ENCODE results near the gene PDGFA.
A peak's percentile ranks its signal among the peaks of the same experiment; 100 is the strongest.

The PDGFA gene

GRCh38 chr7:538764-539685 lies 19.4 kb upstream of the PDGFA start:
- DNase-seq (ENCODE audit: low read depth in 1 of 2, low spot score in 1 of 2), result no peak
- TF ChIP-seq JUND (IDR thresholded peaks at IDR 0.05; ENCODE audit: low read depth), result no peak
- in situ Hi-C loops (cut with HindIII; ENCODE audit: low pct_unique_long_range_greater_than_20kb, low sequenced_read_pairs), result no loop called here

DNA sequence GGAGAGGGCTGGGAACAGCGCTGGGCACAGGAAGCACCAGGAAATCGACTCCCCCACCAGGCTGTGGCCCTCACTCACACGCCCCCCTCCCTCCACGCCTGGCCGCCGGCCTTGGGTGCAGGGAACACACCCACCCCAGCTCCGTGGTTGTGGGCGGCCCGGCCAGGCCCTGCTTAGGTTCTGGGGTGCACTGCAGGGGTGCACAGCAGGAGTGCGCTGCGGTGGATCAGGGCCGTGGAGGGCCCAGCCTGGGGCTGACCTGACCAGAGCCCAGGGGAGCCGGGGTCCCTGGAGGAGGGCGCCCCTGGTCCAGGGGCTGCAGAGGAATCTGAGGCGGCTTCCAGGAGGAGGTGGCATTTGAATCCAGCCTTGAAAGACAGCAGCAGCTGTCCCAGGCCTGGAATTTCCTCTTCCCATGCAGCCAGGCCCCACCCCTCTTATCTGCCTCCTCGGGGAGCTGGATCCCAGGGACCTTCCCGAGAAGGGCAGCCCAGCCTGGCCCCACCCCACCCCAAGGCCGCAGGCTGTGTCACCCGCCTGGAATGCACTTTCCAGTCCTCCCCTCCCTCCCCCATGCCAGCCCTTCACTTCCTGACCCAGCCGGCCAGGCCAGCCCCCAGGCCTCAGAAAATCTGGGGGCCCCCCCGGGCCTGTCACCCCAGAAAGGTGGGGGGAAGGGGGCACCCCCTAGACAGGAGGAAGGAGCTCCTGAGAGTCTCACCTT lies 18.4 kb upstream of the PDGFA start:
- peak in 1 of 2 experiments; percentile 55 for DNase-seq (ENCODE audit: low read depth in 1 of 2, low spot score in 1 of 2)
- in situ Hi-C loops (cut with HindIII; ENCODE audit: low pct_unique_long_range_greater_than_20kb, low sequenced_read_pairs), result no loop called here
- no peak for TF ChIP-seq JUND (IDR thresholded peaks at IDR 0.05; ENCODE audit: low read depth)

GRCh38 chr7:536231-536630 lies 16.6 kb upstream of the PDGFA start:
- TF ChIP-seq JUND (IDR thresholded peaks at IDR 0.05; ENCODE audit: low read depth), result no peak
- in situ Hi-C loops (cut with HindIII; ENCODE audit: low pct_unique_long_range_greater_than_20kb, low sequenced_read_pairs), result no loop called here
- DNase-seq (ENCODE audit: low read depth in 1 of 2, low spot score in 1 of 2), result no peak

DNA sequence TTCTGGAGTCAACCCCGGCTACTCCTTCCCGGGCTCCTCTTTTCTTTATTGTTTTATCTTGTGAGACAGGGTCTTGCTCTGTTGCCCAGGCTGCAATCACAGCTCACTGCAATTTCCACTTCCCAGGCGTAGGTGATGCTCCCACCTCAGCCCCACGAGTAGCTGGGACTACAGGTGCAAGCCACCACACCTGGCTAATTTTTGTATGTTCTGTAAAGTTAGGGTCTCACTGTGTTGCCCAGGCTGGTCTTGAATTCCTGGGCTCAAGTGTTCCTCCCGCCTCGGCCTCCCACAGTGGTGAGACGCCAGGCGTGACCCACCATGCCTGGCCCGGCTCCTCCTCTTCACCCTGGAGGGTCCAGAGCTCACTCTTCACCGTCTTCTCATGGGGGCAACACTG lies 15.3 kb upstream of the PDGFA start:
- no peak for TF ChIP-seq JUND (IDR thresholded peaks at IDR 0.05; ENCODE audit: low read depth)
- in situ Hi-C loops (cut with HindIII; ENCODE audit: low pct_unique_long_range_greater_than_20kb, low sequenced_read_pairs), result no loop called here

DNA sequence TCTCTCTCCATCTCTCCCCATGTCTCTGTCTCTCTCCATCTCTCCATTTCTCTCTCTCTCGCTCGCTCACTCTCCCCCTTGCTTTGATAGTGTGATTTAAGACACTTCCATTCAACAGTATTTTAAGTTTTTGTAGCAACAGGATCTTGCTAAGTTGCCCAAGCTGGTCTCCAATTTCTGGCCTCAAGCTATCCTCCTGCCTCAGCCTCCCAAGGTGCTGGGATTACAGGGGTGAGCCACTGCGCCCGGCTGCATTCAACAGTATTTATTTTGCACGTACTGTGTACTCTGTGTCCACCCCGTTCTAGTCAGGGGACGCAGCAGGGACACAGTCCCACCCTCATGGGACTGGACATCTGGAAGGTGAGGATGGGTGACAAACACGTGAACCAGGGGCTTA lies 14.4 kb upstream of the PDGFA start:
- no peak for TF ChIP-seq JUND (IDR thresholded peaks at IDR 0.05; ENCODE audit: low read depth)
- no peak for DNase-seq (ENCODE audit: low read depth in 1 of 2, low spot score in 1 of 2)
- in situ Hi-C loops (cut with HindIII; ENCODE audit: low pct_unique_long_range_greater_than_20kb, low sequenced_read_pairs), result no loop called here

More for the DNA sequence above, 15.3 kb upstream of the PDGFA start:
- DNase-seq (ENCODE audit: low read depth in 1 of 2, low spot score in 1 of 2), result no peak

GRCh38 chr7:533266-533665 lies 13.6 kb upstream of the PDGFA start:
- TF ChIP-seq JUND (IDR thresholded peaks at IDR 0.05; ENCODE audit: low read depth), result no peak
- in situ Hi-C loops (cut with HindIII; ENCODE audit: low pct_unique_long_range_greater_than_20kb, low sequenced_read_pairs), result no loop called here
- DNase-seq (ENCODE audit: low read depth in 1 of 2, low spot score in 1 of 2), result no peak

DNA sequence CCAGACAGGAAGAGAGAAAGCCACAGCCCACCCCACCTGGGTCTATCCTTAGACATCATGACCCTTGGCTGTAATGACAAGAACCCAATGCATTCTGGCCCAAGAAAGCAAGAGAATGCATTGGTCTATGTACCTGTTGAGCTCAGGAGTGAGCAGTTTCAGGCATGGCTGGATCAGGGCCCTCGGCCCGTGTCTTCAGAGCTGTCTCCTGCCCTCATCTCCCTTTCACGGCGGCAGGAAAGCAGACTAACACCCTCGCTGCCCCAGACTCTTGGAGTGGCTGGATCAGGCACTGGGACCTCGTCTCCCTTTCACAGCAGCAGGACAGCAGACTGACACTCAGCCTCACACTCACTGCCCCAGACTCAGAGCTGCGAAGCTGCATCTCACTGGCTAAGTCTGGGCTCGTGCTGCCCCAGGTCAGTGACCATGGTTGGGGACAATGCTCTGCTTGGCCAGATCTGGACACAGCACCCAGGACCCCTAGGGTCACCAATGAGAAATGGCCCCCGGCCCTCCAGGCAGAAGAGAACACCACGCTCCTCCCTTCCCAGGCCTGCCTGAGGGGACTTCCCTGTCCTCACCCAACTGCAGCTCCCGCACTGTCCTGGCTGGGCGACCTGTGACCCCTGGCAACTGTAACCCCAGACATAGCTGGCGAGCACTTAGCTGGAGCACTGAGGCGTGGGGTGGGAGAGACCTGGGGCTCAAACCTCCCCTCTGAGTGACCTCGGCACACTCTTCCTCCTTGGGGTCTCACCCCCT lies 12.9 kb upstream of the PDGFA start:
- in situ Hi-C loops (cut with HindIII; ENCODE audit: low pct_unique_long_range_greater_than_20kb, low sequenced_read_pairs), result no loop called here
- no peak for TF ChIP-seq JUND (IDR thresholded peaks at IDR 0.05; ENCODE audit: low read depth)
- DNase-seq (ENCODE audit: low read depth in 1 of 2, low spot score in 1 of 2), result no peak

DNA sequence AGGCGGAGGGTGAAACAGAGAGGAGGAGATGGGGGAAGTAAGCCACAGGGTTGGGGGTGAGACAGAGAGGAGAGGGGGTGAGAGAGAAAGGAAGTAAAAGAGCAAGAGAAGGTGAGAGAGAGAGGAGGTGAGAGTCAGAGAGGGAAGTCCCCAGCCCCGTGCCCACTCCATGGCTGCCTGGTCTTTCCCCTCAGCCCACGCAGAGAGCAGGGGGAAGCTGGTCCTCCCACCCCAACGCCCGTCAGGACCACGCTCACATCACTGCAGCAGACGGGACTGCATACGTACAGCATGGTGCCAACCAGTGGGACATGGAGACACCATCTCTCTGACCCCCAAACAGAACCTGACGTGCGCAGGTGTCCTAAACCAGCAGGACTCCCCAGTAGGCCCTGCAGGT lies 12.1 kb upstream of the PDGFA start:
- no peak for DNase-seq (ENCODE audit: low read depth in 1 of 2, low spot score in 1 of 2)
- in situ Hi-C loops (cut with HindIII; ENCODE audit: low pct_unique_long_range_greater_than_20kb, low sequenced_read_pairs), result no loop called here
- TF ChIP-seq JUND (IDR thresholded peaks at IDR 0.05; ENCODE audit: low read depth), result no peak

DNA sequence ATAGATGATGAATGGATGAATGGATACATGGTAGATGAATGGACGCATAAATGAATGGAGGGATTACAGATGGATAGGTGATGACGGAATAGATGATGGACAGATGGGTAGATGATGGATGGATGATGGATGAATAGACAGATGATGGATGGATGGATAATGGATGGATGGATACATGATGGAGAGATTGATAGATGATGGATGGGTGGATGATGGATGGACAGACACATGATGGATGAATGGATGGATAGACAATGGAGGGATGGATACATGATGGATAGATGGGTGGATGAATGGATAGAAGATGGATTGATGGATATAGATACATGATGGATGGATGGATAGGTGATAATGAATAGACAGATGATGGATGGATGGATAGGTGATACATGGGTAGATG lies 8.8 kb upstream of the PDGFA start:
- in situ Hi-C loops (cut with HindIII; ENCODE audit: low pct_unique_long_range_greater_than_20kb, low sequenced_read_pairs), result no loop called here
- TF ChIP-seq JUND (IDR thresholded peaks at IDR 0.05; ENCODE audit: low read depth), result no peak
- DNase-seq (ENCODE audit: low read depth in 1 of 2, low spot score in 1 of 2), result no peak

DNA sequence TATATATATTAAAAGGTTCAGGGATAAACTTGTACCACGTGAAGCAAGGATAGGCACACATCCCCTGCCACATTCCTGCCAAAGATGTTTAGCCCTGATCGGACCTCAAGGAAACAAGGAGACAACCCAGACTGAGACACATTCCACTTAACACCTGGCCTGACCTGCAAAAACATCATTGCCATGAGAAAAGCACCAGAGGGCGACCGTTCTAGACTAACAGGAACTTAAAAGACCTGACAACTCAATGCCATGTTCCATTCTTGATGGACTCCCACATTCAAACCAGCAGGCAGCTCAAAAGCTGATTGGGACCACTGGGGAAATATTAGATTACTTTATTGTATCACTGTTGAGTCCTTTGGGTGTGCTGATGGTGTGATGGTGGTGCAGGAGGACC lies 8.1 kb upstream of the PDGFA start:
- in situ Hi-C loops (cut with HindIII; ENCODE audit: low pct_unique_long_range_greater_than_20kb, low sequenced_read_pairs), result no loop called here
- no peak for TF ChIP-seq JUND (IDR thresholded peaks at IDR 0.05; ENCODE audit: low read depth)
- peak in 1 of 2 experiments; percentile 68 for DNase-seq (ENCODE audit: low read depth in 1 of 2, low spot score in 1 of 2)

GRCh38 chr7:526460-527034 lies 6.9 kb upstream of the PDGFA start:
- DNase-seq (ENCODE audit: low read depth in 1 of 2, low spot score in 1 of 2), result no peak
- no peak for TF ChIP-seq JUND (IDR thresholded peaks at IDR 0.05; ENCODE audit: low read depth)
- in situ Hi-C loops (cut with HindIII; ENCODE audit: low pct_unique_long_range_greater_than_20kb, low sequenced_read_pairs), result no loop called here

- no peak for DNase-seq (ENCODE audit: low read depth in 1 of 2, low spot score in 1 of 2)
- no peak for TF ChIP-seq JUND (IDR thresholded peaks at IDR 0.05; ENCODE audit: low read depth)
- in situ Hi-C loops (cut with HindIII; ENCODE audit: low pct_unique_long_range_greater_than_20kb, low sequenced_read_pairs), result no loop called here
Measured at GRCh38 chr7:525740-526139, 6.1 kb upstream of the PDGFA start.
